Liver (tissue), 9 donors: ENCODE measurements around the gene HSD17B1. TPM values are rescaled to one million over a fixed set of nuclear protein-coding genes. Genes with fewer than 3 reads are reported as not detected.

Source experiments
- DNase-seq: peaks from one replicate; pipeline ENCODE4 v3.0.0-alpha.2; 2017; ENCODE audit warnings: low spot score
- H3K27ac ChIP-seq, 2 donors: one replicate each; pipeline ENCODE4 v1.7.0; 2013; ENCODE audit warnings: inconsistent platforms in 2 of 2, low read length in 2 of 2, control low read depth in 1 of 2, low read depth in 1 of 2, mild to moderate bottlenecking in 1 of 2
- H3K27me3 ChIP-seq, 4 donors: one replicate each; pipeline versions ENCODE4 v1.6.1 to v1.7.0; 2013; ENCODE audit warnings: low read length in 3 of 4, inconsistent platforms in 1 of 4, mild to moderate bottlenecking in 1 of 4, moderate library complexity in 1 of 4; ENCODE audit not compliant: control insufficient read depth in 4 of 4, insufficient read depth in 4 of 4
- H3K36me3 ChIP-seq, 4 donors: one replicate each; pipeline versions ENCODE4 v1.6.1 to v1.7.0; 2013; ENCODE audit warnings: low read length in 3 of 4, mild to moderate bottlenecking in 3 of 4, low read depth in 1 of 4, moderate library complexity in 1 of 4; ENCODE audit not compliant: control insufficient read depth in 4 of 4, insufficient read depth in 3 of 4
- H3K4me1 ChIP-seq, 4 donors: one replicate each; pipeline versions ENCODE4 v1.6.1 to v1.7.0; 2013; ENCODE audit warnings: low read length in 3 of 4, mild to moderate bottlenecking in 3 of 4, moderate library complexity in 1 of 4; ENCODE audit not compliant: control insufficient read depth in 4 of 4, insufficient read depth in 4 of 4
- H3K4me3 ChIP-seq, 3 donors: one replicate each; pipeline versions ENCODE4 v1.6.1 to v1.7.0; 2013; ENCODE audit warnings: low read length in 3 of 3, control low read depth in 1 of 3, low read depth in 1 of 3, mild to moderate bottlenecking in 1 of 3
- H3K9ac ChIP-seq, 2 donors: one replicate each; pipeline ENCODE4 v1.7.0; 2013; ENCODE audit warnings: low read length in 2 of 2, mild to moderate bottlenecking in 2 of 2, moderate library complexity in 2 of 2, control low read depth in 1 of 2, low read depth in 1 of 2
- H3K9me3 ChIP-seq, 4 donors: one replicate each; pipeline versions ENCODE4 v1.6.1 to v1.7.0; 2013; ENCODE audit warnings: low read length in 3 of 4; ENCODE audit not compliant: control insufficient read depth in 4 of 4
- EGR1 ChIP-seq, 2 donors: IDR thresholded peaks; 2 replicates each; pipeline ENCODE4 v1.6.1; 2016 to 2018; ENCODE audit warnings: antibody characterized with exemption in 2 of 2, low read depth in 2 of 2
- FOXA1 ChIP-seq: IDR thresholded peaks from 2 replicates; pipeline ENCODE4 v1.6.1; 2016; ENCODE audit warnings: antibody characterized with exemption
- FOXA2 ChIP-seq: IDR thresholded peaks from 2 replicates; pipeline ENCODE4 v1.6.1; 2016; ENCODE audit warnings: antibody characterized with exemption
- HNF4A ChIP-seq, 2 donors: conservative IDR thresholded peaks; 2 replicates each; pipeline ENCODE4 v1.6.1; 2016; ENCODE audit warnings: antibody characterized with exemption in 2 of 2, mild to moderate bottlenecking in 2 of 2
- HNF4G ChIP-seq: IDR thresholded peaks from 2 replicates; pipeline ENCODE4 v1.6.1; 2016; ENCODE audit warnings: antibody characterized with exemption
- JUND ChIP-seq, 2 donors: IDR thresholded peaks; 2 replicates each; pipeline ENCODE4 v1.6.1; 2016; ENCODE audit warnings: antibody characterized with exemption in 2 of 2
- MAX ChIP-seq: IDR thresholded peaks from 2 replicates; pipeline ENCODE4 v1.6.1; 2016; ENCODE audit warnings: antibody characterized with exemption
- NR2F2 ChIP-seq: IDR thresholded peaks from 2 replicates; pipeline ENCODE4 v1.6.1; 2016; ENCODE audit warnings: antibody characterized with exemption
- RAD21 ChIP-seq, 2 donors: IDR thresholded peaks; 2 replicates each; pipeline ENCODE4 v1.6.1; 2016; ENCODE audit warnings: antibody characterized with exemption in 2 of 2, mild to moderate bottlenecking in 2 of 2
- REST ChIP-seq: IDR thresholded peaks from 2 replicates; pipeline ENCODE4 v1.6.1; 2016; ENCODE audit warnings: antibody characterized with exemption, mild to moderate bottlenecking
- RXRA ChIP-seq, 2 donors: IDR thresholded peaks; 2 replicates each; pipeline ENCODE4 v1.6.1; 2017 to 2018; ENCODE audit warnings: antibody characterized with exemption in 2 of 2, mild to moderate bottlenecking in 1 of 2
- SP1 ChIP-seq: IDR thresholded peaks from 2 replicates; pipeline ENCODE4 v1.6.1; 2018; ENCODE audit warnings: antibody characterized with exemption, mild to moderate bottlenecking
- TAF1 ChIP-seq: conservative IDR thresholded peaks from 2 replicates; pipeline ENCODE4 v1.6.1; 2016; ENCODE audit warnings: antibody characterized with exemption, mild to moderate bottlenecking
- YY1 ChIP-seq: IDR thresholded peaks from 2 replicates; pipeline ENCODE4 v1.6.1; 2016; ENCODE audit warnings: antibody characterized with exemption, mild to moderate bottlenecking
- WGBS: extraction: QIAGEN DNeasy Blood & Tissue Kit; methylation state at CpG from one replicate; pipeline ENCODE4 v1.1.7; 2013; 5-methylcytosine and 5-hydroxymethylcytosine counted together
- polyA plus RNA-seq, 2 donors: library from polyadenylated mRNA; stranded (reverse) in 1 of 2; unstranded in 1 of 2; fragments of 200-250 nt in 1 of 2; fragments of >200 nt in 1 of 2; fragmentation: Nextera tagmentation in 1 of 2; extraction: Ambion mirVana in 1 of 2; gene quantifications; one replicate each; pipeline versions ENCODE4 v1.2.1 to v1.2.3, GENCODE V29; 2013 to 2015
- total RNA-seq, 2 donors: library from RNA; depleted of rRNA; stranded (reverse); fragments of >200 nt; gene quantifications; one replicate each; pipeline ENCODE4 v1.2.3, GENCODE V29; 2014
- TF ChIP-seq, protein P1 (sequence below): fragments of 150-350 bp; IDR thresholded peaks from 2 replicates; pipeline ENCODE4 v1.5.1; 2017; ENCODE audit warnings: improper control_type of control experiment, low read depth, low read length; ENCODE audit not compliant: missing input control
- TF ChIP-seq, protein P2 (sequence below): IDR thresholded peaks from 2 replicates; pipeline ENCODE4 v1.6.1; 2016; ENCODE audit warnings: antibody characterized with exemption
- donor health status: healthy.
- donor health status: healthy.
- donor health status: healthy.
- donor health status: healthy.
- donor health status: healthy.

HSD17B1 gene
- total and polyA plus RNA-seq, 4 donors = 0.67 to 1.8 (median 1.0) TPM

DNA sequence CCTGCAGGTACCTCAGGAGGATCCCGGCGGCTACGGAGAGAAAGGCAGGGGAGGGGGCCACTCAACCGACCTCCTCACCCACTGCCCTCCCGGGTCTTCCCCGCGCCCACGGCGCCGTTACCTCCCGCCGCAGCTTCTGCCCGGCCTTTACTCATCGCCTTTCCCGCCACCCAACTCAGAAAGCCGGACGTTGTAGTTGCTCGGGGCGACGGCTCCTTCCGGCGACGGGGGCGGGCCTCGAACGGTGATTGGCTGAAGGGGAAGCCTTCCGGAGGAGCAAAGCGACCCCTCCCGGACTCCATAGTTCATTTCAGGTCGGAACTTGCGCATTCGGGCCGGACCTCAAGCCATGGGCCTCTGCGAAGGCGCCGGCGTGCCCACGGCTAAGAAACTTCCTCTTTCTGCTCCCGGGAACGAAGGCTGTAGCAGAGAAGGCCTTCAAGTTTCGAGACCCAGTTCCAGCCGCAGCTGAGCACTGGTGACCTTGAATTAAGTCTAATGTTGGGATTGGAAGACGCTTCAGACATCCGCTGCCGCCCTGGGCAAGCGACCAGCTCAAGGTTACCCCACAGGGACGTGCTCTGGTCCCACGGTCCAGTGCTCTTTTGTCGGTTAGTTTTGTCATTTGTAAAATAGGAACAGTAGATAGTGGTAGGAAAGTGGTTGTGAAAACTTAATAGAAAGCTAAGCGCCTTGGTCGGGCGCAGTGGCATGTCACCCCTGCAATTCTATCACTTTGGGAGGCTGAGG lies 25.0 kb downstream of the HSD17B1 start, which contains the start of gene PSMC3IP (continued):
- TF ChIP-seq, protein P1, sequence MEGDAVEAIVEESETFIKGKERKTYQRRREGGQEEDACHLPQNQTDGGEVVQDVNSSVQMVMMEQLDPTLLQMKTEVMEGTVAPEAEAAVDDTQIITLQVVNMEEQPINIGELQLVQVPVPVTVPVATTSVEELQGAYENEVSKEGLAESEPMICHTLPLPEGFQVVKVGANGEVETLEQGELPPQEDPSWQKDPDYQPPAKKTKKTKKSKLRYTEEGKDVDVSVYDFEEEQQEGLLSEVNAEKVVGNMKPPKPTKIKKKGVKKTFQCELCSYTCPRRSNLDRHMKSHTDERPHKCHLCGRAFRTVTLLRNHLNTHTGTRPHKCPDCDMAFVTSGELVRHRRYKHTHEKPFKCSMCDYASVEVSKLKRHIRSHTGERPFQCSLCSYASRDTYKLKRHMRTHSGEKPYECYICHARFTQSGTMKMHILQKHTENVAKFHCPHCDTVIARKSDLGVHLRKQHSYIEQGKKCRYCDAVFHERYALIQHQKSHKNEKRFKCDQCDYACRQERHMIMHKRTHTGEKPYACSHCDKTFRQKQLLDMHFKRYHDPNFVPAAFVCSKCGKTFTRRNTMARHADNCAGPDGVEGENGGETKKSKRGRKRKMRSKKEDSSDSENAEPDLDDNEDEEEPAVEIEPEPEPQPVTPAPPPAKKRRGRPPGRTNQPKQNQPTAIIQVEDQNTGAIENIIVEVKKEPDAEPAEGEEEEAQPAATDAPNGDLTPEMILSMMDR = peak; percentile 22
- TF ChIP-seq YY1 (peak; percentile 78), RAD21 (IDR thresholded peaks at IDR 0.05) (peak in 1 of 2 donors; percentile 52), MAX (peak; percentile 43), FOXA1 (no peak), HNF4G (no peak), SP1 (peak; percentile 78)

DNA sequence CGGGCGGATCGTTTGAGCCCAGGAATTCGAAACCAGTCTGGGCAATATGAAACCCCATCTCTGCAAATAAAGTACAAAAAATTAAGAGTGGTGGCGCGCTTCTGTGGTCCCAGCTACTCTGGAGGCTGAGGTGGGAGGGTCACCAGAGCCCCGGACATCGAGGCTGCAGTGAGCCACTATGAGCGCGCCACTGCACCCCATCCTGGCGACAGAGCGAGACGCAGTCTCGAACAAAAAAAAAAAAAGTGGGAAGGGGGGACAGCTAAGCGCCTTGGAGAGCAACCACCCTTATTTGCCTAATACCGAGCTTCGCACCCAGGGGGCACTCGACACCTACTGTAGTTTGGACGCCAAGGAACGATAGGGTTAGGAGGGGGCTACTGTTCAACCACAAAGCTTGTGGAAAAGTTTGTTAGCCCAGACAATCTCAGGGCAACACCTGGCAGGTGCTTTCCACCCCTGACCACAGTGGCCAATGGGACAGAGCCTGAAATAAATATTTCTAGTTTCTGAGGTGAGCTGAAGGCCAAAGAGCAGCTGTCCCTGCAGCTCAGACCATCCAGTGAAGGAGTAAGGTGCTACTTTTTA lies 25.7 kb downstream of the HSD17B1 start:
- Histone ChIP-seq H3K27me3 (no peaks in the 10 kb centered on the region), H3K9me3 (no peaks in the 10 kb centered on the region), H3K27ac (peak overlapping the region; percentile 85 to 89), H3K4me3 (peak overlapping the region; percentile 51 to 97 (median 78)), H3K9ac (peak overlapping the region; percentile 89 to 97), H3K36me3 (peaks cover 5 to 42% (median 28%) of the 10 kb centered on the region in 4 donors), H3K4me1 (peaks cover 3 to 19% (median 13%) of the 10 kb centered on the region in 4 donors)
- TF ChIP-seq REST = no peak
- TF ChIP-seq, protein P1 = peak; percentile 72
- no peak for TF ChIP-seq SP1
- no peak for TF ChIP-seq FOXA1
- TF ChIP-seq, protein P2, sequence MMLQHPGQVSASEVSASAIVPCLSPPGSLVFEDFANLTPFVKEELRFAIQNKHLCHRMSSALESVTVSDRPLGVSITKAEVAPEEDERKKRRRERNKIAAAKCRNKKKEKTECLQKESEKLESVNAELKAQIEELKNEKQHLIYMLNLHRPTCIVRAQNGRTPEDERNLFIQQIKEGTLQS = no peak
- no peak for TF ChIP-seq MAX
- TF ChIP-seq FOXA2 = no peak
- TF ChIP-seq RAD21 (IDR thresholded peaks at IDR 0.05) = peak; percentile 81 to 87
- TF ChIP-seq NR2F2 = no peak
- no peak for TF ChIP-seq JUND (IDR thresholded peaks at IDR 0.05)
- TF ChIP-seq TAF1 = no peak
- TF ChIP-seq HNF4A (conservative IDR thresholded peaks at IDR 0.05) = no peak
- TF ChIP-seq RXRA (IDR thresholded peaks at IDR 0.05) = no peak
- no peak for TF ChIP-seq EGR1 (IDR thresholded peaks at IDR 0.05; ENCODE audit: low read depth in 2 of 2)
- TF ChIP-seq YY1 = no peak
- WGBS = under 1% methylated on average over 20 of the region's 20 CpGs
- peak; percentile 84 for DNase-seq
